IgD-negative memory B cell (primary cell): Measurements from ENCODE around the gene MCF2L. TPM values are rescaled to one million over a fixed set of nuclear protein-coding genes. Genes with fewer than 3 reads are reported as not detected.

ENCODE experiments used
- H3K27ac Mint-ChIP-seq, 3 donors: one replicate each; pipeline ENCODE4 v1.8.0; 2020 to 2022; ENCODE audit warnings: mild to moderate bottlenecking in 3 of 3, mixed read lengths in 3 of 3, moderate library complexity in 1 of 3
- H3K27me3 Mint-ChIP-seq: one replicate; pipeline ENCODE4 v1.8.0; 2021; ENCODE audit warnings: mixed read lengths
- H3K36me3 Mint-ChIP-seq: one replicate; pipeline ENCODE4 v1.8.0; 2020; ENCODE audit warnings: mild to moderate bottlenecking, mixed read lengths
- H3K4me1 Mint-ChIP-seq, 3 donors: one replicate each; pipeline ENCODE4 v1.8.0; 2020 to 2022; ENCODE audit warnings: mixed read lengths in 3 of 3, mild to moderate bottlenecking in 1 of 3
- H3K4me3 Mint-ChIP-seq, 4 donors: one replicate each; pipeline ENCODE4 v1.8.0; 2020 to 2022; ENCODE audit warnings: mild to moderate bottlenecking in 4 of 4, mixed read lengths in 4 of 4, moderate library complexity in 3 of 4
- H3K9me3 Mint-ChIP-seq, 3 donors: one replicate each; pipeline ENCODE4 v1.8.0; 2020 to 2021; ENCODE audit warnings: mixed read lengths in 3 of 3, mild to moderate bottlenecking in 1 of 3
- polyA plus RNA-seq: library from polyadenylated mRNA; unstranded; fragments of 300-500 nt; fragmentation: Illumina TruSeq; gene quantifications from one replicate; pipeline ENCODE4 v1.2.3, GENCODE V29; 2021

The MCF2L gene
- polyA plus RNA-seq, 1 donor from 2014 or later: 1.7 TPM

- Mint-ChIP-seq H3K9me3 (peaks cover 0 to 2% (median 0%) of the 10 kb centered on the region in 3 donors), H3K4me1 (peaks cover 0 to 2% (median 0%) of the 10 kb centered on the region in 3 donors), H3K4me3 (peak overlapping the region in 1 of 4 donors; percentile 66), H3K27me3 (peaks cover 1% of the 10 kb centered on the region), H3K27ac (no peak overlapping the region), H3K36me3 (no peaks in the 10 kb centered on the region)
Measured at GRCh38 chr13:113002206-113002912, 33.3 kb downstream of the MCF2L start.

GRCh38 chr13:113002913-113003290 lies 33.9 kb downstream of the MCF2L start:
- Mint-ChIP-seq H3K9me3 (peaks cover 0 to 2% (median 0%) of the 10 kb centered on the region in 3 donors), H3K4me3 (no peak overlapping the region), H3K27me3 (peaks cover 1% of the 10 kb centered on the region), H3K27ac (no peak overlapping the region), H3K36me3 (no peaks in the 10 kb centered on the region), H3K4me1 (peaks cover 0 to 2% (median 0%) of the 10 kb centered on the region in 3 donors)

GRCh38 chr13:113004126-113004525 lies 35.1 kb downstream of the MCF2L start:
- peaks cover 1% of the 10 kb centered on the region for H3K27me3 Mint-ChIP-seq
- H3K9me3 Mint-ChIP-seq: peaks cover 0 to 2% (median 0%) of the 10 kb centered on the region in 3 donors
- no peak overlapping the region for H3K4me3 Mint-ChIP-seq
- H3K36me3 Mint-ChIP-seq: no peaks in the 10 kb centered on the region
- peaks cover 0 to 2% (median 0%) of the 10 kb centered on the region in 3 donors for H3K4me1 Mint-ChIP-seq
- no peak overlapping the region for H3K27ac Mint-ChIP-seq

- H3K27me3 Mint-ChIP-seq: peaks cover 1% of the 10 kb centered on the region
- H3K9me3 Mint-ChIP-seq: peaks cover 0 to 2% (median 0%) of the 10 kb centered on the region in 3 donors
- no peak overlapping the region for H3K27ac Mint-ChIP-seq
- H3K4me3 Mint-ChIP-seq: no peak overlapping the region
- peaks cover 0 to 2% (median 0%) of the 10 kb centered on the region in 3 donors for H3K4me1 Mint-ChIP-seq
- no peaks in the 10 kb centered on the region for H3K36me3 Mint-ChIP-seq
Measured at GRCh38 chr13:113005076-113005865, 36.3 kb downstream of the MCF2L start.

GRCh38 chr13:113005997-113006396 lies 37.0 kb downstream of the MCF2L start:
- no peak overlapping the region for H3K27ac Mint-ChIP-seq
- peaks cover 0 to 2% (median 1%) of the 10 kb centered on the region in 3 donors for H3K4me1 Mint-ChIP-seq
- no peaks in the 10 kb centered on the region for H3K36me3 Mint-ChIP-seq
- H3K4me3 Mint-ChIP-seq: no peak overlapping the region
- H3K9me3 Mint-ChIP-seq: peaks cover 0 to 2% (median 0%) of the 10 kb centered on the region in 3 donors
- H3K27me3 Mint-ChIP-seq: peaks cover 1% of the 10 kb centered on the region

GRCh38 chr13:113006660-113007059 lies 37.6 kb downstream of the MCF2L start:
- H3K36me3 Mint-ChIP-seq: no peaks in the 10 kb centered on the region
- peaks cover 1% of the 10 kb centered on the region for H3K27me3 Mint-ChIP-seq
- H3K4me1 Mint-ChIP-seq: peaks cover 0 to 4% (median 2%) of the 10 kb centered on the region in 3 donors
- H3K27ac Mint-ChIP-seq: no peak overlapping the region
- H3K4me3 Mint-ChIP-seq: no peak overlapping the region
- H3K9me3 Mint-ChIP-seq: peaks cover 0 to 2% (median 0%) of the 10 kb centered on the region in 3 donors

- Mint-ChIP-seq H3K27ac (no peak overlapping the region), H3K36me3 (no peaks in the 10 kb centered on the region), H3K4me3 (no peak overlapping the region), H3K4me1 (peaks cover 0 to 4% (median 2%) of the 10 kb centered on the region in 3 donors), H3K9me3 (peaks cover 0 to 2% (median 0%) of the 10 kb centered on the region in 3 donors), H3K27me3 (peaks cover 1% of the 10 kb centered on the region)
Measured at GRCh38 chr13:113008851-113009250, 39.8 kb downstream of the MCF2L start.

- H3K4me1 Mint-ChIP-seq: peaks cover 0 to 4% (median 0%) of the 10 kb centered on the region in 3 donors
- no peak overlapping the region for H3K4me3 Mint-ChIP-seq
- no peaks in the 10 kb centered on the region for H3K27me3 Mint-ChIP-seq
- H3K9me3 Mint-ChIP-seq: peaks cover 0 to 2% (median 0%) of the 10 kb centered on the region in 3 donors
- H3K27ac Mint-ChIP-seq: no peak overlapping the region
- no peaks in the 10 kb centered on the region for H3K36me3 Mint-ChIP-seq
Measured at GRCh38 chr13:113009743-113010509, 40.9 kb downstream of the MCF2L start.

- no peak overlapping the region for H3K4me3 Mint-ChIP-seq
- H3K27me3 Mint-ChIP-seq: no peaks in the 10 kb centered on the region
- H3K27ac Mint-ChIP-seq: no peak overlapping the region
- peaks cover 0 to 1% (median 0%) of the 10 kb centered on the region in 3 donors for H3K9me3 Mint-ChIP-seq
- no peaks in the 10 kb centered on the region for H3K36me3 Mint-ChIP-seq
- peaks cover 0 to 4% (median 0%) of the 10 kb centered on the region in 3 donors for H3K4me1 Mint-ChIP-seq
Measured at GRCh38 chr13:113010510-113010865, 41.5 kb downstream of the MCF2L start.

GRCh38 chr13:113013303-113013702 lies 44.3 kb downstream of the MCF2L start:
- no peaks in the 10 kb centered on the region for H3K27me3 Mint-ChIP-seq
- H3K4me3 Mint-ChIP-seq: no peak overlapping the region
- no peaks in the 10 kb centered on the region for H3K9me3 Mint-ChIP-seq

GRCh38 chr13:113013878-113014751 lies 45.1 kb downstream of the MCF2L start:
- no peak overlapping the region for H3K4me3 Mint-ChIP-seq
- no peaks in the 10 kb centered on the region for H3K9me3 Mint-ChIP-seq
- H3K27me3 Mint-ChIP-seq: no peaks in the 10 kb centered on the region
- H3K27ac Mint-ChIP-seq: no peak overlapping the region
- peaks cover 0 to 4% (median 0%) of the 10 kb centered on the region in 3 donors for H3K4me1 Mint-ChIP-seq
- H3K36me3 Mint-ChIP-seq: peaks cover 2% of the 10 kb centered on the region

More at GRCh38 chr13:113013303-113013702, 44.3 kb downstream of the MCF2L start:
- peaks cover 0 to 4% (median 0%) of the 10 kb centered on the region in 3 donors for H3K4me1 Mint-ChIP-seq
- H3K27ac Mint-ChIP-seq: no peak overlapping the region
- H3K36me3 Mint-ChIP-seq: peaks cover 2% of the 10 kb centered on the region

- Mint-ChIP-seq H3K4me3 (no peak overlapping the region), H3K9me3 (no peaks in the 10 kb centered on the region), H3K4me1 (peaks cover 0 to 4% (median 4%) of the 10 kb centered on the region in 3 donors)
Measured at GRCh38 chr13:113014752-113015745, 46.0 kb downstream of the MCF2L start.

More at GRCh38 chr13:113014752-113015745, 46.0 kb downstream of the MCF2L start:
- no peaks in the 10 kb centered on the region for H3K27me3 Mint-ChIP-seq
- H3K36me3 Mint-ChIP-seq: peaks cover 3% of the 10 kb centered on the region
- H3K27ac Mint-ChIP-seq: no peak overlapping the region
